Stimulated activated CD8-positive, alpha-beta memory T cell treated with anti-CD3 and anti-CD28 coated beads, Interleukin-4, amount 100 ng/mL, for 4 hours (primary cell): ENCODE measurements around the gene MAGEA6.
"Not testable (repeated sequence)": the region's sequence is repeated elsewhere in the genome, so short reads cannot be mapped to it uniquely, and the experiment has no call there.

Experiments
- DNase-seq, 2 donors: peaks; one replicate each; pipeline ENCODE4 v3.0.0-alpha.2; 2020; ENCODE audit warnings: low read depth in 2 of 2, low spot score in 1 of 2

MAGEA6 gene, protein sequence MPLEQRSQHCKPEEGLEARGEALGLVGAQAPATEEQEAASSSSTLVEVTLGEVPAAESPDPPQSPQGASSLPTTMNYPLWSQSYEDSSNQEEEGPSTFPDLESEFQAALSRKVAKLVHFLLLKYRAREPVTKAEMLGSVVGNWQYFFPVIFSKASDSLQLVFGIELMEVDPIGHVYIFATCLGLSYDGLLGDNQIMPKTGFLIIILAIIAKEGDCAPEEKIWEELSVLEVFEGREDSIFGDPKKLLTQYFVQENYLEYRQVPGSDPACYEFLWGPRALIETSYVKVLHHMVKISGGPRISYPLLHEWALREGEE

DNA sequence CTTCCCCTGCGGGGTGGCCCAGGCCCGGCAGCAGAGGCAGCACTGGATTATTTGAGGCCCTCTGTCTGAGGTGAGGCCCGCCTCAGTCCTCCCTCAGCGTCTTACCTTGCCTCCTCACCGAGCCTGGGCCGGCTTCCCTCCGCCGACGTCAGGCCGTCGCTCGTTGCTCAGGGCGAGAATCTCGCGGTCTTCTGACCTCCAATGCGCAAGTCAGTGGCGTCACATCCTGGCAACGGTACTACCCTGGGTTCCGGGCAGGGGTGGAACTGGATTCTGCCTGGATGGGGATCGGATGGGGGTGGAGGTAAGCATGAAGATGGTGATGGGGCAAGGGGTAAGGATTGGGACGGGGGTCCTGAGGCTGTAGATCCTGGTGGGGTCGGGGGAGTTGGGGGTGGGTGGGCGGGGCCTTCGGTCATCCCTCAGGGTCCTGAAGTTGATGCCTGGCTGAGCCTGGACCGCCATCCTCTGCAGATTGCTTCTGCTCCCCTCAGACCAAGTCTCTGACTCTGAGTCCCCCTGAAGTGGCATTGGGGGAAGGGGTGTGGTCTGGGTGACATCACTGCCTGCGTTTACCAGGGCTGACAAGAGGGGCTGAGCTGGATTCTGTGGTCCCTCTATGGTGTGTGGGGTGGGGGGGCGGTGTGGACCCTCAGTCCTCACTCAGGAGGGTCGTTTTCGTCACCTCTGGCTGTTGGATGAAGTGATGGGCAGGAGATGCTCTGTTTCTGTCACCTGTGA lies at the start of gene MAGEA6:
TSS of gene MAGEA6 (minus strand) at position 141 of the 741 bp plus-strand sequence. CDS start 2,039 bp downstream, outside the sequence.
- DNase-seq = not testable (repeated sequence)

DNA sequence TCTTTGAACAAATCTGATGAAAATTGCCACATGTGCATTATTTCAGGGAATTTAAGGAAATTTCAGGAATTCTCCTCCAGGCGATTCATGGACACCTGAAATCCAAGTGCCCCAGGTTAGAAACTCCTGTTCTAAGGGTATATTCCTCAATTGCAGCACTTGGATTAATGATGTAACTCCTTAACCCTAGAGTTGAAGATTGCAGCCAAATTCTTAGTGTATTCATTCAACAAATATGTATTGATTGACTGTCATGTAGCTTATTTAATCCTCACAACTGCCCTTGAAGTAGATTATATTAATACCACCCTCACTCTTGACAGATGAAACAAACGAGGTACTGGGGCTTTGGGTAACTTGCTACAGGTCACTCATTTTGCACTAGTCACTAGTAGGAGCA lies 49.8 kb upstream of the MAGEA6 start:
- DNase-seq = no peak

DNA sequence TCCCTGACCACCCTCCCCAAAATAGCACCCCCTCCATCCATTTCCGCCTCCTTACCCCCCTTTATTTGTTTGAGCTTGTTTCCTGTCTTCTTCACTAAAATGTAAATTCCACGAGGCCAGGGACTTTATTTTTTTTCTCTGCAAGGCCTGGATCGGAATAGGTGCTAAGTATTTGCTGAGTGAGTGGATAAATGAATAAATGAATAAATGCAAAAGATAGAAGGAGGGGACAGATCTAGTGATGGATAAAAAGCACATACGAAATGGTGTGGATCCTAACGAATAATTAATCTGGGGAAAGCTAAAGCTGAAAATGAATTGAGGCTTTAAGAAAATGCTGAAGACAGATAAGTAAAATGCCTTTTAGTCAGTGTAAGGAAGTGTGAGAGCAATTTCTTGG lies 48.9 kb upstream of the MAGEA6 start:
- DNase-seq = no peak

DNA sequence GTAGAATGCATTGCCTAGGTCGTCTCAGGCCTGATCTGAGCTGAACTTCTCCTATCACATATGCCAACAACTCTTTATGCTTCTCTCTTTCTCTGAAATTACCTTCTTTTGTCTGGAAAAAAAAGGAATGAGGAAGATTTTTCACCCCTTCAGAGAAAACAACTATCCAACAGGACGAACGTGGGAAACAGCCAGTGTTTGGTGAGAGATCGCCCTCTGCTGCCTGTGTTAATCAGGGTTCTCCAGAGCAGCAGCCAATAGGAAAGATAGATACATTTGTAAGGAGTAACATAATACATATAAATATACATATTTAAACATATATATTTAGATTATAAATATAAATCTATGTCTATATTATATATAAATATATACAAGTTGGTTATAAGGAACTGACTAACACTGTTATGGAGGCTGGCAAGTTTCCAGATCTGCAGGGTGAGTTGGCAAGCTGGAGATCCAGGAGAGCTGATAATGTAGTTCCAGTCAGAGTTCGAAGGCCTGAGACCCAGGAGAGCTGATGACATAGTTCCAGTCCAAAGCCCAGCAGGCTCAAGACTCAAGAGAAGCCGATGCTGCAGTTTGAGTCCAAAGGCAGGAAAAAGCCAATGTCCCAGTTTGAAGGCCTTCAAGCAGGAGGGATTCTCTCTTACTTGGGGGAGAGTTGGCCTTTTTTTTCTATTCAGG lies 47.7 kb upstream of the MAGEA6 start:
- DNase-seq = no peak

DNA sequence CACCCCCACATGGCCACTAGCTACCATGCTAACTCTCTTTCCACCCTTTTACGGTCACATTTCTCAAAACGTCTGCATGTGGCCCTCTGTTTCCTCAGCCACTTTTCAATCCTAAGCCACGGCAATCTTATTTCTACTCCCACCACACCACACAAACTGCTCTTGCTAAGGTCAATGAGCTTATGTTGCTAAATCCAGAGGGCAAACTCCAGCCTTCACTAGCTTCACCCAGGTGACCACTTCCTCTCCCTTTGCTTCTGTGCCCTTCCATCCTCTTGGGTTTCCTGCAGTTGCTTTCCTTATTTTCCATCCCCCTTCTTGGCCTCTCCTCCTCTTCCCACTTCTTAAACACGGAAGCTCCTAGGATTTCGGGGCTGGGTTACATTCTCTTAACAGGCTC lies 44.6 kb upstream of the MAGEA6 start:
- DNase-seq = no peak

DNA sequence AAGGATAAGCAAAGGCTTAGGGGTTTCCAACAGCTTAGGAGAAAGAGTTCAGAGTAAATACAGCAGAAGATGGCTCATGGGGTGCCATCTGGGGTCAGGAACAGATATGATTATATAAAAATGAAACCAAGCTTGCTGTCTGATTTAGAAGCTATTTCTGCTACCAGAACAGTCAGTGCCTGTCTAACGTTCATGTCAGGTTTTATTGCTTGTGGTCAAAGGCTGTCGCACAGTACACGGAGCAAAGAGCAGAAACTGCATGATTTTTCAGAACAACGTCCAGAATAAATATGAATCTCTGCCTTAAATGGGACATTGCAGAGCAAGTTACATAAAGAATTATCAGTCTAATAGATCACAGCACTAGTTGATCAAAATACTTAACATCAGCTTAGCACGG lies 43.7 kb upstream of the MAGEA6 start:
- DNase-seq = no peak

DNA sequence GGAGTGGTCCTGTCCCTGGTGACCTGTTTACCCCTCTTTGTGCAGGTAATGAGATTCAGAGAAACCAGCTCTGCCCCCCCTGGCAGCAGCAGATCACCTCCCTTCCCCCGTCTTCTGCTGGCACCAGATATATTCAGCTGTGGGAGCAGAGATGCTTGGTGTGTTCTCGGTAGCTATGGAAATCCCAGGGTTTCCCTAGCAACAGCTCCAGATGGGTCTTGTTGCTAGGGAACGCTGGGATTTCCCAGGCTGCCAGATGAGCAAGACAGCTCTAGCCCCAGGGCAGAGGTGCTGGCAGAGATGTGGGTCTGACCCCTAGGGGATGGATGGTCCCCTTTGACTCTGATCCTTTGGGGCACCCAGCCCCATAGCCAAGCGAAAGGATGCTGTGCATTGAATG lies 40.9 kb upstream of the MAGEA6 start:
- DNase-seq = no peak

DNA sequence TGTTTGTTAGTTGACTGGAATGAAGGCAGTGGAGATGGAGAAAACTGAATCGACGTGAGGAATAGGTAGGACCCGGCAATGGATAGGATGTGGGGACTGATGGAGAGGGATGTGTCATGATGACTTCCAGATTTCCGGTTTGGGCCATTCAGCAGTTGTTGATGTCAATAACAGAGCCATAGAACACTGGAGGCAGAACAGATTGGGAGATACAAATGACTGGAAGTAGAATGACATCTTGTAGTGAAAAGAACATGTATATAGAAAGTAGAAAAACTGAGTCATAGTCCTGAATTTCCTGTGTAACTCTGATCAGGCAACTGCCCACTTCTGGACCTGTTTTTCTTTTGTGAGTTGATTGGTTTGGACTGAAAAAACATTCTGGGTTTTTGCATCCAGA lies 36.5 kb upstream of the MAGEA6 start:
- DNase-seq = no peak

DNA sequence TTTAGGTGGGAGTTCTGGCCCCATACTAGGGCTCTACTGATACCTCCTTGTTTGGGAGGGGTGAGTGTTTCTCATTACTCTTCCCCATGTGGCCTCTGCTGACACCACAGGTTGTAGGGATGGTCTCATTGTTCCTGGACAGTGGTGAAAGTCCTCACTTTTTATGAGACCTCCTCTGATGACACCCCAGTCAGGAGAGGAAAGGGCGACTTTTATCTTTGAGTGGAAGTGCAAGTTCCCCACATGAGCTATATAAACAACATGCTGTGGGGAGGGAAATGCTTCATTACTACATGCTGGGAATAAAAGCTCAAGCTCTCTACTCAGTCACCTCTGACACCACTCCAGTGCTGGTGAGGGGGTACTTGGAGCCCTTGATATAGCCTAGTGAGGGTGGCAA lies 29.5 kb upstream of the MAGEA6 start:
- no peak for DNase-seq

DNA sequence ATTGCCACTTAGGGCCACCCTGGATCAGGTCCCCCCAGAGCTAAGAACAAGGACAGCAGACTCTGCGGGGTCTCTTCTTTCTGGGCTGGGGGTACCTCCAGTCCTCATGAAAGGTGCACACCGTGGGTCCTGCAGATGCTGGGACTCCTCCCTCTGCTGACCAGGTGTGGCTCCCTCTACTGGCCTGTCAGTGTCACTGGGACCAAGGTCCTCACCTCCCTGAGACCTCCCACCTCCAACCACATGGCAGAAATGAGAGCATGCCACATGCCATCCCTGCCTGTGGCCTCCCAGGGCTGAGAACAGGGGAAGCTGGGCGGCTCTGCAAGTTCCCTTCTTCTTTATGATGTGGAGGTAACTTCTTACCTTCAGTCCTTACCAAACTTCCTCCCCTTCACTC lies 17.6 kb upstream of the MAGEA6 start:
- DNase-seq = not testable (repeated sequence)

DNA sequence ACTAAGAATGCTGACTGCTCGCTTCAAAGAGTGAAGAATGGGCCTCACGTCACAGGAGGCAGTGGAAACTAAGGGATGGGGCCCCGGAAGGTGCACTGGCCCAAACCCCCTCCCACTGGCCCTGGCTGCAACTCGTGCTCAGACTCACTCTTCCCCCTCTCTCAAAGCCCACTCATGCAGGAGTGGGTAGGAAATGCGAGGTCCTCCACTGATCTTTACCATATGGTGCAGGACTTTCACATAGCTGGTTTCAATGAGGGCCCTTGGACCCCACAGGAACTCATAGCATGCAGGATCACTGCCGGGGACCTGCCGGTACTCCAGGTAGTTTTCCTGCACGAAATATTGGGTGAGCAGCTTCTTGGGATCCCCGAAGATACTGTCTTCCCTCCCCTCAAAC lies 2.9 kb downstream of the MAGEA6 start:
- DNase-seq = not testable (repeated sequence)

DNA sequence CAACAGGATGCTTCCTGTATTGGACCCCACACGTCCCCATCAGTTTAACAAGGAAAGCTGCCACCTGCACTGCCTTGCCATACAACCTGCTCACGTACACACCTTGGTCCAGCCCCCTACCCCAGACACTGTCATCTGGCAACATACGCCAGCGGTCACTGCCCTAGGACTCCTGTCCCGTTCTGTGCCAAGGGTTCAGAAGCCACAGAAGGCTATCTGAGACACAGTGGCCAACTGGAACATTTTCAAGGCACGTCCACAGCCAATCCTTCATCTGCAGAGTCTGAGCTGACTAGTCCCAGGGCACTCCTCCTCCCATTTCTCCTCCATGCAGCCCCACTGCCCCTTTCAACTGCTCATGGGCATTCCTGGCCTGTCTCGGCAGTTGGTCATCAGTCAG lies 7.9 kb downstream of the MAGEA6 start:
- not testable (repeated sequence) for DNase-seq

DNA sequence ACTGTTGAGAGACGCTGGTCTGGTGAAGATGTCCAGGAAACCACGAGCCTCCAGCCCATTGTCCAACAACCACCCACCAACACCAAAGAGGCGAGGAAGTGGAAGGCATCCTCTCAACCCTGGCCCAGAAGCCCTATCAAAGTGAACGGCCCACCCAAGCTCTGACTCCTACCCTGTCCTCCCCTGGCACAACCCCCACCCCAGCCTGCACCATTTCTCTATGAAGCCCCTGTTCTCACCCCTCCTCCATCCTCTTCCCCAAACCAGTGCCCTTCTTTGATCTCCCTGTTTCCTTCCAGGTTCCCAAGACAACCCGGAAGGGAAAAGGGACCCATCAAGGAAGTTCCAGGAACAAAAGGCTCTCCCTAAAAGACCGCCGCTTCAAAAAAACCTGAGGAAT lies 9.9 kb downstream of the MAGEA6 start:
- DNase-seq = not testable (repeated sequence)

DNA sequence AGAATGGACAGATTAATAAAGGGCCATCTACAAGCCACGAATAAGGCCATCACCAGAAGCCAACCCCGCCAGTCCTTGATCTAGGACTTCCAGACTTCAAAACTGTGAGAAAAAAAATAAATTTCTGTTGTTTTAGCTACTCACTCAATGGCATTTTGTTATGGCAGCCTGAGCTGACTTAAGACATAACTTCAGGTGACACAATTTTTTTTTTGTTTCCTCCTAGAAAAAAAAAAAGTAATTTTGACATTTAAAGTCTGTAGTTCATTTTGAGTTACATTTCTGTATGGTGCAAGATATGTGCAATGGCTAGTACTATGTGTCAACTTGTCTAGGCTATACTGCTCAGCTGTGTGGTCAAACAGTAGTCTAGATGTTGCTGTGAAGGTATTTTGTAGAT lies 10.6 kb downstream of the MAGEA6 start, which contains the start of gene CSAG3:
TSS of gene CSAG3 (plus strand) at position 301 of the 400 bp plus-strand sequence.
- DNase-seq = not testable (repeated sequence)

DNA sequence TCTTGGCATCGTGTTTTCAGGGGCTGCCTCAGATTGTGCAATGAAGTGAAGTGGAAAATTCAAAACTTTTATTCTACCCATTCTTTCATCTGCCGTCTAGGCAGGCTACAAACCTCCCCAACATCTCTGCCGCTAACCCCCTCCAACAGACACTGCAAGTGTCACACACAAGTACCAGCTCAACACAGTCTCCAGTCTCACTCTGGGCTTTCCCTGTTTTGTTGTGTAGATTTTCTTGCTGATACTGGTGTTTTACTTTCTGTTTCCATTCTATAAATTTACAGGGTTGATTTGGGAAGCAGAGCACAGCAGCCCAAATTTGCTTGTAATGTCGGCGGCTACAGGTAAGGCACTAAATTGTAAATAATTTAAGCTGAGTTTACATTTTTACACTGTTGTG lies 14.6 kb downstream of the MAGEA6 start:
- DNase-seq = not testable (repeated sequence)

DNA sequence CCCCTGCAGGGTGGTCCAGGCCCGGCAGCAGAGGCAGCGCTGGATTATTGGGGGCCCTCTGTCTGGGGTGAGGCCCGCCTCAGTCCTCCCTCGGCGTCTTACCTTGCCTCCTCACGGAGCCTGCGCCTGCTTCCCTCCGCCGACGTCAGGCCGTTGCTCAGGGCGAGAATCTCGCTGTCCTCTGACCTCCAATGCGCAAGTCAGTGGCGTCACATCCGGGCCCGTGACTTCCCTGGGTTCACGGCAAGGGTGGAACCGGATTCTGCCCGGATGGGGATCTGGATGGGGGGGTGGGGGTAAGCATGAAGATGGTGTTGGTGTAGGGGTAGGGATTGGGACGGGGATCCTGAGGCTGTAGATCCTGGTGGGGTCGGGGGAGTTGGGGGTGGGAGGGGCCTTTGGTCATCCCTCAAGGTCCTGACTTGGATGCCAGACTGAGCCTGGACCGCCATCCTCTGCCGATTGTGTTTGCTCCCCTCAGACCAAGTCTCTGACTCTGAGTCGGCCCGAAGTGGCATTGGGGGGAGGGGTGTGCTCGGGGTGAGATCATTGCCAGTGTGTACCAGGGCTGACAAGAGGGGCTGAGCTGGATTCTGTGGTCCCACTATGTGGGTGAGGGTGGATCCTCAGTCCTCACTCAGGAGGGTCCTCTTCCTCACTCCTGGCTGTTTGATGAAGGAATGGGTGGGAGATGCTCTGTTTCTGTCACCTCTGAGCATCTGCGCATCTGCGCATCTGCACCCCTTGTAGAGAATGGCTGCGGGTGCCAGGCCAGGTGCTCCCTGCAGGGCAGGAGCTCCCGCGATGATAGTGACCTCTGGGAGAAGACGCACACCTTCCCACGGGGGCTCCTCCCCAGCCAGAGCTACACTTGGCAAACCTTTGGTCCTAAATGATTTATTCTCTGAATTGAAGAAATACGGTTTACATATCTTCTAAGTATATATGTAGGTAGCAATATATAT lies 15.5 kb downstream of the MAGEA6 start, which contains the start of gene MAGEA2:
TSS of gene MAGEA2 (minus strand) at position 157 of the 965 bp plus-strand sequence. CDS start 2,479 bp downstream, outside the sequence.
- not testable (repeated sequence) for DNase-seq

DNA sequence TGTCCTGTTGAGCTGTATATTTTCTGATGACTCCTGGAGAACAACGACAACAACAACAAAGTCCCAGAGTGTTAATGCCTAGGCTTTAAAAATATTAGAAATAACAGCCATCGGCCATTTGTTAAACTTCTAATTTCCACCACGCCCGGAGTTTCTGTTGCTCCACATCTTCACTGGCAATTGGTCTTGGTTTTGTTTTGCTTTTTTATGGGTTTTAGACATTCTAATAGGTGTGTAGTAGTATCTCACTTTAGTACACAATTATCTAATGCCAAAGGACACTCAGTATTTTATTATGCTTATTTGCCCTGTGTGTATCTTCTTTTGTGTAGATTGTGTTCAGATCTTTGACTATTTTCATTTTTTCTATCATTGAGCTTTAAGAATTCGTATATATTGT lies 30.9 kb downstream of the MAGEA6 start:
- DNase-seq = no peak

DNA sequence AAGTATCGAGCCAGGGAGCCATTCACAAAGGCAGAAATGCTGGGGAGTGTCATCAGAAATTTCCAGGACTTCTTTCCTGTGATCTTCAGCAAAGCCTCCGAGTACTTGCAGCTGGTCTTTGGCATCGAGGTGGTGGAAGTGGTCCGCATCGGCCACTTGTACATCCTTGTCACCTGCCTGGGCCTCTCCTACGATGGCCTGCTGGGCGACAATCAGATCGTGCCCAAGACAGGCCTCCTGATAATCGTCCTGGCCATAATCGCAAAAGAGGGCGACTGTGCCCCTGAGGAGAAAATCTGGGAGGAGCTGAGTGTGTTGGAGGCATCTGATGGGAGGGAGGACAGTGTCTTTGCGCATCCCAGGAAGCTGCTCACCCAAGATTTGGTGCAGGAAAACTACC lies 33.0 kb downstream of the MAGEA6 start:
- not testable (repeated sequence) for DNase-seq

DNA sequence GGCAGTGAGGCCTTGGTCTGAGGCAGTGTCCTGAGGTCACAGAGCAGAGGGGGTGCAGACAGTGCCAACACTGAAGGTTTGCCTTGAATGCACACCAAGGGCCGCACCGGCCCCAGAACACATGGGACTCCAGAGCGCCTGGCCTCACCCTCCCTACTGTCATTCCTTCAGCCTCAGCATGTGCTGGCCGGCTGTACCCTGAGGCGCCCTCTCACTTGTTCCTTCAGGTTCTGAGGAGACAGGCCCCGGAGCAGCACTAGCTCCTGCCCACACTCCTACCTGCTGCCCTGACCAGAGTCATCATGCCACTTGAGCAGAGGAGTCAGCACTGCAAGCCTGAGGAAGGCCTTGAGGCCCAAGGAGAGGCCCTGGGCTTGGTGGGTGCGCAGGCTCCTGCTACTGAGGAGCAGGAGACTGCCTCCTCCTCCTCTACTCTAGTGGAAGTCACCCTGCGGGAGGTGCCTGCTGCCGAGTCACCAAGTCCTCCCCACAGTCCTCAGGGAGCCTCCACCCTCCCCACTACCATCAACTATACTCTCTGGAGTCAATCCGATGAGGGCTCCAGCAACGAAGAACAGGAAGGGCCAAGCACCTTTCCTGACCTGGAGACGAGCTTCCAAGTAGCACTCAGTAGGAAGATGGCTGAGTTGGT lies 33.5 kb downstream of the MAGEA6 start:
- no peak for DNase-seq

DNA sequence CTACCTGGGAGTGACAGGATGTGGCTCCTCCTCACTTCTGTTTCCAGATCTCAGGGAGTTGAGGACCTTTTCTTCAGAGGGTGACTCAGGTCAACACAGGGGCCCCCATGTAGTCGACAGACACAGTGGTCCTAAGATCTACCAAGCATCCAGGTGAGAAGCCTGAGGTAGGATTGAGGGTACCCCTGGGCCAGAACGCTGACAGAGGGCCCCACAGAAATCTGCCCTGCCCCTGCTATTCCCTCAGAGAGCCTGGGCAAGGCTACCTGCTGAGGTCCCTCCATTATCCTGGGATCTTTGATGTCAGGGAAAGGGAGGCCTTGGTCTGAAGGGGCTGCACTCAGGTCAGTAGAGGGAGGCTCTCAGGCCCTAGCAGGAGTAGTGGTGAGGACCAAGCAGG lies 34.4 kb downstream of the MAGEA6 start:
- no peak for DNase-seq
